Measurements from ENCODE around the gene CREM. TPM values are rescaled to one million over a fixed set of nuclear protein-coding genes. Genes with fewer than 3 reads are reported as not detected.
A peak's percentile ranks its signal among the peaks of the same experiment; 100 is the strongest.

Gene CREM
- total RNA-seq, 1 donor from 2014 or later: 59.5 TPM

GRCh38 chr10:35237766-35238512 lies 111.3 kb downstream of the CREM start:
- intact Hi-C loops (cut with DNase I): no loop called here
- DNase-seq (ENCODE audit: low spot score): no peak
- ATAC-seq: no peak

GRCh38 chr10:35244549-35244948 lies 117.9 kb downstream of the CREM start:
- ATAC-seq (no peak), DNase-seq (ENCODE audit: low spot score) (no peak)
- intact Hi-C loops (cut with DNase I): no loop called here

- intact Hi-C loops (cut with DNase I): no loop called here
- DNase-seq (ENCODE audit: low spot score): no peak
- ATAC-seq: no peak
Observed at GRCh38 chr10:35246770-35247343, 120.2 kb downstream of the CREM start.

GRCh38 chr10:35251373-35252100 lies 124.9 kb downstream of the CREM start:
- intact Hi-C loops (cut with DNase I): no loop called here
- ATAC-seq (no peak), DNase-seq (ENCODE audit: low spot score) (no peak)

GRCh38 chr10:35257057-35257983 lies 130.7 kb downstream of the CREM start:
- ATAC-seq: no peak
- intact Hi-C loops (cut with DNase I): no loop called here
- no peak for DNase-seq (ENCODE audit: low spot score)

- intact Hi-C loops (cut with DNase I): no loop called here
- DNase-seq (ENCODE audit: low spot score) (no peak), ATAC-seq (peak; percentile 59)
Observed at GRCh38 chr10:35259769-35260397, 133.2 kb downstream of the CREM start.

GRCh38 chr10:35262436-35262835 lies 135.8 kb downstream of the CREM start:
- DNase-seq (ENCODE audit: low spot score): no peak
- intact Hi-C loops (cut with DNase I): no loop called here
- ATAC-seq: no peak

Small RNA genes lying within 50 kb of the gene (microRNA-seq; reads per million reads assigned to microRNA genes)
- gene MIR3611: 6.9 reads per million, percentile 17 among the genes with 10 or more reads in this experiment

Other genes with a start within 250 kb of the CREM start
- gene CUL2, start 36.5 kb upstream of the CREM start, total RNA-seq: 32.5 TPM
- gene CCNY, start 209.7 kb downstream of the CREM start, total RNA-seq: 65.3 TPM

Measured in sciatic nerve (tissue), 2 donors.